Middle frontal gyrus (tissue), 1 donor: ENCODE data around the gene TECTB.
"Not testable (repeated sequence)": the region's sequence is repeated elsewhere in the genome, so short reads cannot be mapped to it uniquely, and the experiment has no call there.

ENCODE experiments used
- DNase-seq: peaks from one replicate; pipeline ENCODE4 v3.0.0-alpha.2; 2015; ENCODE audit warnings: low spot score; ENCODE audit errors: extremely low spot score

Gene TECTB

DNA sequence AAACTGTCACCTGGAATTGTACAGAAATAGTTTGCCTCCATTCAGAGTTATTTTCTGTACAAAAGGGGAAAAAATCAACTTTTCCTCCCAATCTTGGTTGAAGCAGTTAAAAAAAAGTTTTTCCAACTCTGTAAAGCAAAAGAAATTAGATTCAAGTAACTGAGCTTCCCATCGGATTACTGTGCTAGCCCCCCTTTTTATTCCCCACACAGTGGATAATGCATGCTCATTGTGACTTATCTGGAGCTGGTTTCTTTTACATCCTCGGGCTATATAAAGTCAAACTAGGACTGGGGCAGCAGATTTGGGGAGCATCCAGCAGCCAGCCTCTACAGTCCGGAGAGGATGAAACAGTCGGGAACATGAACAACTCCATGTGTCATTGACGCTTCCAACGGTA lies at the start of gene TECTB:
TSS of gene TECTB (plus strand) at position 301 of the 400 bp plus-strand sequence. CDS start 335 bp downstream, outside the sequence.
- DNase-seq = no peak

DNA sequence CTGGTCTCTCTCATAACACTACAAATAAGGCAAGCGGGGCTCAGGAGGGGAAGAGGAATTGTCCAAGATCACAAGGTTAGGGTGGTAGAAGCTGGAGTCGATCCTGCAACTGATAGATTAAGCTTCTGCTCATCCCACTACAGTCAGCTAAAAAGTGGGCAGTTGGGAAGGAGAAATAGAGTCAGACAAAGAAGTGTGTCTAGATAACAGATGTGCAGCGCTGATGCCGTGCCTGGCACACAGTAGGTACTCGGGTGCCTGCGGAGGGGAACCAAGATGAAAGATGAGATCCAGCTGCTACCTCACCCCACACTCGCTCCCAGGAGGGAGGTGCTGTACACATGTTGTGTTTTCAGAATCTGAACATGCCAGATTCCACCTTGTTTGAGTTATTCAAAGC lies 48.1 kb upstream of the TECTB start:
- DNase-seq = no peak

DNA sequence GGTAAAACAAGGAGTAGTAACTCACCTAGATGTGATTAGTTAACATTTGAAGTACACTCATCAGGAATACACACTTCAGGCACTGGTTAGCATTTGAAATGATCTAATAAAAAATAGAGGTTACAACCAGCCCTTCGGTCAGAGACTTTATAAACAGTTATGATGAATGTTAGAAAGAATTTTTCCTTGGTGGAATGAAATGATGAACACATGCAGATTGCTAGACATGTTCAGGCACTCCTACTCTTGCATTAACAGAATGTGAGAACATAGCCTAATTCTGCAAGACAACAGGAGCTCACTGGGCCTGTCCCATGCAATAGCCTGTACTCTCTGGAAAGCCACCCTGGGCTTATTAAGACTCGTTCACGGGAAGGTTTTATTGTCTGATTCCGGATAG lies 47.3 kb upstream of the TECTB start:
- no peak for DNase-seq

DNA sequence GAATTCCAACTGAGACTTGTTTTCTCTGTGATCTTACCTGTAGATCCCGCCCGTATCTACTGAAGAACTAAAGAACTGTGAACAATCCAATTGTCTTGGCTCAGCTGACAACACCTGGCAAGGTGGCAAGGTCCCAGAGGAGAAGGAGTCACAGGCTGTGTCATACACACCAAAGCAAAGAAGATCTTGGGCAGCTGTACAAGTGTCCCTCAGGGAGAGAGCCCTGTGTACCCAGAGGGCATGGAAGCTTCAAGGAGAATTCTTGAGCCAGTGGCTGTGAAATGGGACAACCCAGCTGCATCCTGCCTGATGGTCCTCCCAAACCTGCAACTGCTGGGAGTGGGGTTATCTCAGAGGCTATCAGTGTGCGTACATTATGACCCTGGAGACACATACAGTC lies 46.7 kb upstream of the TECTB start:
- no peak for DNase-seq

DNA sequence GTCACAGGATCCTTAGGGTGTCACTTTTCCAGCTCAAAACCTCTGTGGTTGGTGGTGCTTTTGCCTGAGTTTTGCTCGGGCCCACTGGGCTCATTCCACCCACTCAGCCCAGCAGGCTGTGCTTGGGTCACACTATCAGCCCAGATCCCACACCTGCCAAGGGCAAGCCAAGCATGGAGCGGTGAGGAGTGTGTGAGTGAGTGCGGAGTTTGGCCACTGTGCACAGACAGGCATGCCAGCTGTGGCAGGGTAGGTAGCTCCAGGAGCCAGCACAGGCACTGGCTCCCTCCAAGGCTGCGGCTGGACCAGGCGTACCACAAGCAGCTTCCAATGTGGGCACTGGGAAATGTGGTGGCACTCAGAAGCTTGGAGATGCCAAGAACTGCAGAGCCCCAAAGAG lies 43.9 kb upstream of the TECTB start:
- DNase-seq = no peak

DNA sequence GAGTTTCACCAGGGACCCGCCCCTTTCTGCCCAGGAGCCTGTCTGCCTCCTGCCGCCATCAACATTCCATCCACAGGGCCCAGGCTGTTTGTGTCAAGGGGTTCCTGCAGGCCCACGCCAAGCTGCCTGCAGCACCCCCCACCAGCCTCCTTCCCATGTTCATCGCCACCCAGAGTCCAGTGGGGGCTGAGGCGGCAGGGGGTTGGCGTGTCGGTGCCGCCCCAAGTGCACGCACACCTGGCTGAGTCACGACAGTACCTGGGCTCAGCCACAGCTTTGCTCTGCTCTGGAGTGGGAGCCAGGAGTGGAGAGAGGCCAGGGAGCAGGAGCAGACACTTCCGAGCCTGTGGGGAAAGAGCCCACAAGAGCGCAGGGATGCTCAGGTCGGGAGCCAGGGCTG lies 42.8 kb upstream of the TECTB start:
- DNase-seq = no peak

DNA sequence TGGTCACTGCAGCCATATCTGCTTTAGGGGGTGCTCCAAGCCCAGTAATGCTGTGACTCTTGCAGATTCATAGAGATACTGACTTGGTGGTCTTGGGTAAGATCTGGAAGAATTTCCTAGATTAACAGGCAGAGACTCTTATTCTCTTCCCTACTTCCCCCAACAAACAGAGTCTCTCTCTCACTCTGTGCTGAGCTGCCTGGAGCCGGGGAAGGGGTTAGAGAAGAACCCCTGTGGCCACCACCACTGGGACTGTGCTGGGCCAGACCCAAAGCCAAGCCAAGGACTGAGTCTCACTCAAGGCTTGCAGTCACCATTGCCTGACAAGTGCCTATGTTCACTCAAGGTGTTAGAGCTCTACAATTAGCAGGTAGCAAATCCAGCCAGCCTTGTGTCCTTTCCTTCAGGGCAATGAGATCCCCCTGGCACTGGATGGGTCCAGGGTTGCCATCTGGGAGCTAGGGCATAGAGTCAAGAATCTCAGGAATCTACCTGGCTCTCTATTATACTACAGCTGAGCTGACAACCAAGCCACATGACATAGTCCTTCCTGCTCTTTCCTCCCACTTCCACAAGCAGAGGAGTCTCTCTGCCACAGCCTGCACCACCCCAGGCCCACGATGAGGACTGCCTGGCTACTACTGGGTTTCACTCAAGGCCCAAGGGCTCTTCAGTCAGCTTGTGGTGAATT lies 41.4 kb upstream of the TECTB start:
- no peak for DNase-seq

DNA sequence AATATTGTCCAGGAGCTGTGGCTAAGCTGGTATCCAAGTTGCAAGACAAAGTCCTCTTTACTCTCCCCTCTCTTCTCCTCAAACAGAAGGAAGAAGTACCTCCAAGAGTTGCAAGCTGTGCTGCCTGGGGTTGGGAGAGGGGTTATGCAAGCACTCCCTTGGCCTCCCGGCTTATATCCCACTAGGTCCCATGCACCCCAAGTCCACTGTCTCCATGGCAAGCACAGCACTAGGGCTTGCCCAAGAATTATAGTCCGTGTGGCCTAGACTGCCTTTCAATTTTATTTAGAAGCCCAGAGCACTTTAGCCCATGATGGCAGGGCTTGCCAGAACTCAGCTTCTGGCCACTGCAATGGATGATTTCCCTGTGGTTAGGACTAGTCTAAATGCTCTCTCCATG lies 40.4 kb upstream of the TECTB start:
- no peak for DNase-seq

DNA sequence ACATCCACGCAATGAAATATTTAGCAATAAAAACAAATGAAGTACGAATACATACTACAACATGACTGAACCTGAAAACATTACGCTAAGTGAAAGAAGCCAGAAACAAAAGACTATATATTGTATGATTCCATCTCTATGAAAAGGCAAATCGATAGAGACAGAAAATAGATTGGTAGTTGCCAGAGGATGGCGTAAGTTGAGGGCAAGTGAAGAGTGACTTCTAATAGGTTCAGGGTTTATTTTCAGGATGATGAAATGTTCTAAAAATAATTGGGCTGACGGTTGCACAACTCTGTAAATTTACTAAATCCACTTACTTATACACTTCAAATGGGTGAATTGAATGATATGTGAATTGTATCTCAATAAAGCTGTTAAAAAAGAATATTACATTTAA lies 39.5 kb upstream of the TECTB start:
- DNase-seq = no peak

DNA sequence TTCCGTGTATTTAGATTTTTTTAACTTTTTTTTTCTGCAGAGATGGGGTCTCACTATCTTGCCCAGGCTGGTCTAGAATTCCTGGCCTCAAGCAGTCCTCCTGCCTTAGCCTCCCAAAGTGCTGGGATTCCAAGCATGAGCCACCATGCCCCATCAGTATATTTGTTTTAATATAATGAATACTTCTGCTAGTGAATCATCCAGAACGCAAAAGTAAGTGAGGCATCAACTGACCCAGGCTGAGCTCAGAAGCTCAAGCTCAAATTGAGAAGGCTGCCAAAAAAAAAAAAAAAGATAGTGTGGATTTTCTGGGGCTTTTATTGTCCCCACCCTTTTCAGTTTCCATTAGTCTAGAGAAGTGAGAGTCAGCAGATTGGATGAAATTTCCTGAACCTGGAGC lies 39.0 kb upstream of the TECTB start:
- DNase-seq = no peak

DNA sequence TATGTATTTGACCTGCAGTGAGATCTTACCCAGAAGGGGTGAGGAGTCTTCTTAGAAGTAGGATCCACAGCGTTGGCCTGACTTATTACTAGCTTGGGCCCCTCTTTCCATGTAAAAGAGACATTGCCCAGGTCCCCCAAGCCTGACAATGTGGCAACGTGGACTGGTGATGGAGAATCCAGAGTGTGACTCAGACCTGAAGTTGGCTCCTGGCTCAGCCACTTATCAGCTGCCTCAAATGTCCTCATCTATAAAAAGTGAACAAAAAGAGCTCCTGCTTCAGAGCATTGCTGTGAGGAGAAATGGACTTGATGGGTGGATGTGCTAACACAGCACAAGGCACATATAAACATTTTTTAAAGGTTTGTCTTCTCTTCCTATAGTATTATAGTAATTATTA lies 35.4 kb upstream of the TECTB start:
- no peak for DNase-seq

DNA sequence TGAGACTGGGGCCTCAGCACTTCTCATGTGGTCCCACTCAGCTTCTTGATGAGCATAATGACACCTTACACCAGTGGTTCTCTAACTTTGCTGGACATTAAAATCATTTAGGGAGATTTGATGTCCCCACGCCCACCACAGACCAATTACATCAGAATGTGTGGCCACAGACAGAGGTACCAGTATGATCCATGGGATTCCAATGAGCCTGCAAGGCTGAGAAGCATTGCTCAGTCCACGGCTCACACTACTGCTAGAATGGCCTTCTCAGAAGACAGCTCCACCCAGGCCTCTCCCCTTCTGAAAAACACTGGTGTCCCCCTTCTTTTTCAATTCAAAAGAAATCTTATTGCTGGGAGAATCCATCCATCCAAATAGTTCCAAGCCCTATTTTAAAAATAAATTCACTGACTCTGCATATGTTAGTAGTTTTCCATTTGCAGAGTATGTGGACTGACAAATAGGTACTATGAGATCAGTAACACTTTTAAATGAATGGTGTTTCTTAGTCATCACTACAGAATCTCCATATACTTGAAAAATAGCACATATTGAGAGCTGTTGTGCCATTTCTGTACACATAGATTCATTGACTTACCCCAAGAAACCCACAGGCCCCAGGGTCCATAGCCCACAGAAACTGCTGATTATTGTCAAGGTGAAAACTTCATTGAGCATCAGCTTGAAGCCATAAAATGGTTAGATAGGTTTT lies 34.5 kb upstream of the TECTB start:
- DNase-seq = no peak

DNA sequence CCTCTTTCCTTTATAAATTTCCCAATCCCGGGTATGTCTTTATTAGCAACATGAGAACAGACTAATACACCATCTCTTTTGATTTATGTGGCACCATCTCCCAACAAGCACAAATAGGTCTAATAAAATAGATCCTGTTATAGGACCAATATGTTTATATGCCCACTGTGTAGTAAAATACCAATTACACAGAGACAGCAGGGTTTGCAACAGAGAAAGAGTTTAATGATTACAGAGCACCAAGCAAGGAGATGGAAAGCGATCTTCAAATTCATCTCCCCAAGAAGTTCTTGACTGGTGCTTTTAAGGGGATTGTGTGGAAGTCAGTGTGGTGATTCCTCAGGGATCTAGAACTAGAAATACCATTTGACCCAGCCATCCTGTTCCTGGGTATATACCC lies 33.5 kb upstream of the TECTB start:
- no peak for DNase-seq

DNA sequence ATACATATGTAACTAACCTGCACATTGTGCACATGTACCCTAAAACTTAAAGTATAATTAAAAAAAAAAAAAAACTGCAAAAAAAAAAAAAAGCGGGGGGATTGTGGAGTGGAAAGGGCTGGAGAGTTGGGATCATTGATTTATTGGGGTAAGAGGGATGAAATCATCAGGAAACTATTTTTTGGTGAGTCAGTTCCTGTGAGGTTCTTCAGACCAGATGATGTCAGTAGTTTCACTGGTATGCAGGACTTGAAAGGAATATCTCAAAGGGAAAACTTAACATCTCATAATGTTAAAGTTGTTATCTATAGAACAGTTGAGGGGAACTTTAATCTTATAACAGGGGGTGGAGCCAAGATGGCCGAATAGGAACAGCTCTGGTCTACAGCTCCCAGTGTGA lies 32.6 kb upstream of the TECTB start:
- no peak for DNase-seq

DNA sequence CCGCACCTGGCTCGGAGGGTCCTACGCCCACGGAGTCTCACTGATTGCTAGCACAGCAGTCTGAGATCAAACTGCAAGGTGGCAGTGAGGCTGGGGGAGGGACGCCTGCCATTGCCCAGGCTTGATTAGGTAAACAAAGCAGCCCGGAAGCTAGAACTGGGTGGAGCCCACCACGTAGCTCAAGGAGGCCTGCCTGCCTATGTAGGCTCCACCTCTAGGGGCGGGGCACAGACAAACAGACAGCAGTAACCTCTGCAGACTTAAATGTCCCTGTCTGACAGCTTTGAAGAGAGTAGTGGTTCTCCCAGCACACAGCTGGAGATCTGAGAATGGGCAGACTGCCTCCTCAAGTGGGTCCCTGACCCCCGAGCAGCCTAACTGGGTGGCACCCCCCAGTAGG lies 32.0 kb upstream of the TECTB start:
- DNase-seq = not testable (repeated sequence)

DNA sequence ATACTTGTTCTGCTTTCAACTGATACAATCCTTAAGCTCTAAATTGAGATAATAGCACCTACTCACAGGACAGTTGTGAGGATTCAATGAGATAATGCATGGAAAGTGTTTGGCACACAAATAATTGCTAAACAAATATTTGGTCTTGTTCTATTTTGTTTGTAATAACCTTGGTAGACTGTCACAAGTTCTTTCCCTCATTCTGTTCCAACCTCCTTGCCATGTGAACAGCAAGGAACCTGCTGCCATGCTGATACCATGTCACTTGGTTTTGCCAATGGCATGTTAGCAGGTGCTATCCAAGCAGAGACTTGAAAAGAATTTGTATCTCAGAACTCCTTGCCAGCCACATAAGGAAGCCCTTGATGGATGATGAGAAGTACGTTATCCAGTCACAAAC lies 24.8 kb upstream of the TECTB start:
- no peak for DNase-seq

DNA sequence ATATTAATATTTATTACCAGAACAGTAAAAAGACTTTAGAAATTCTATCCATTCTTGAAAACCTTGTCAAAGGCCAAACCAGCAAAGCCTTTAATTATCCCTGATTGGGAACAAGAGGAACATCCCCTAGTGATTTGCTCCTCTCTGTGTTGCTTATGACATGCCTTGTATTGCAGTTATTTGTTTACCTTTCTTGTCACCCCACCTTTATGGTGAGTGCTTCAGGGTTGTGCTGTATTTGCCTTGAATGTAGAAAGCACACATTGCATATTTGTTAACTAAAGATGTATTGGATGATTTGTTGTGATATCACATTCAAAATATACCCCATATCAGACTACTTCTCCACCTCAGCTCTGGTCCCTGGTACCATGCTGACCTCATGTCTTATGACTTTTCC lies 23.5 kb upstream of the TECTB start:
- DNase-seq = no peak

DNA sequence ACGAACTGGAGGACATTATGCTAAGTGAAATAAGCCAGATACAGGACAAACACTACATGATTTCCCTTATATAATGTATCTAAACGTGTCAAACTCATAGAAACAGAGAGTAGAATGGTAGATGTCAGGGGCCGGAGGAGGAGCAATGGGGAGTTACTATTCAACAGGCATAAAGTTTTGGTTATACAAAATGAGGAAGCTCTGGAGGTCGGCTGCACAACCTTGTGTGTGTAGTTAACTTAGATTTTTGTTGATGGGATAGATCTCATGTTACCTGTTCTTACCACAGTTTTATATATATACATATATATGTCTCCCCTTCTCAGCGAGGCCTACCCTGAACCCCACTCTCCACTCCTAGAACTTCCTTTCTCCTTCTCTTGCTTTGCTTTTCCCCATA lies 22.4 kb upstream of the TECTB start:
- no peak for DNase-seq

DNA sequence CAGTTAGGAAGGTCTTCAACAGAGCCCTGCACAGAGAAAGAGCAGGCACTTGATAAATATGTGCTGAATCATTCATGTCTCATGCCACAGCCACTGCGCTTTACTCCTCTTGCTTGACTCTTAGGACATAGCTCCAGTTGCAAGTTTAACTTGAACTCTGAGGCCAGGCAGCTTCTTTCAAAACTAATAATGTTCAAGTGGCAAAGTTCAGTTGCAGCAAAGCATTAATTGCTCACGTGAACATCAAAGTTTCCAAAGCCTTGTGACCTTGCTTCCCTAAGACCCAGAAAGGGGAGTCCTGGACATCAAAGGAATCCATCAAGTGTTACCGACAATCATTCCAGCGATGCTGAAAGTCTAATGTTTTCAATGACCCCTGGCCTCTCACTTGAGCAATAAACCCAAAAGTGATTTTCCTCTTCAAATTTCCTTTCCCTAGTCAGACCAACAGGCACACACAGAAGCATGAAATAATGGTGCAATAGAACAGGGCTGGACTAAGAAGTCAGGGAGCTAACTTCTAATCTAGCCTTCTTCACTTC lies 21.8 kb upstream of the TECTB start:
- no peak for DNase-seq

DNA sequence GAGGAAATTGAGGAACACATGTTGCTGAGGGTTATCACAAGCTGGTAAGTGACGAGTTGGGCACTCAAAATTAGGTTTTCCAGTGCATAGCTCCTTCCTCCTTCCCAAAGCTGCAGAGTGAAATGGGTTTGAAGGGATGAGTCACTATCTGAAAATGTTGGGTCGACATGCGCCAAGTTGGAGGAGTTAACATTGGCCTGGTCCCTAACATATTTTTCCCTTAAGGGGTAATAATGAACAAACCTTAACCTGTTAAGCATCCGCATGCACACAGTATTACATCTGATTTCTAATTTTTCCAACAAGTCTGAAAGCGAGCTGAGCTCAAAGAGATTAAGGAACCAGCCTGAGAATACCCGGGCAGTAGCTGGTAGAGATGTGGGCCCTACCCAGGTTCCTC lies 20.7 kb upstream of the TECTB start:
- DNase-seq = no peak

DNA sequence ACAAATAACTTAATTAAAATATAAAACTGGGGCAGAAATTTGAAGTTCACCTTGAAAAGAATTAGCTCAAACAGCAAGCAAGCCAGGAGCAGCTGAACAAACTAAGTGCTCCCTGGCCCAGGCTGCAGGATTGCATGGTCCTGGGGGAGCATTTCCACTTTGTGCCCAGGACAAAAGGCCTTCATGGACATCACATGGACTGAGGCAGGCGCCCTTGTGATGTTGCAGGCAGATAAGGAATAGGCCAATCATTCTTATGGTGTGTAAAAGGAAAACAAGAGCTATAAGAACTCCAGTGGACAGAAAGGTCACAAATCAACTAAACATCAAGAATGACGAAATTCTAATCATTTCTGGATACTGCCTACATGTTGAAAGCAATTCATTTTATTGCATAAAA lies 17.5 kb upstream of the TECTB start:
- DNase-seq = no peak

DNA sequence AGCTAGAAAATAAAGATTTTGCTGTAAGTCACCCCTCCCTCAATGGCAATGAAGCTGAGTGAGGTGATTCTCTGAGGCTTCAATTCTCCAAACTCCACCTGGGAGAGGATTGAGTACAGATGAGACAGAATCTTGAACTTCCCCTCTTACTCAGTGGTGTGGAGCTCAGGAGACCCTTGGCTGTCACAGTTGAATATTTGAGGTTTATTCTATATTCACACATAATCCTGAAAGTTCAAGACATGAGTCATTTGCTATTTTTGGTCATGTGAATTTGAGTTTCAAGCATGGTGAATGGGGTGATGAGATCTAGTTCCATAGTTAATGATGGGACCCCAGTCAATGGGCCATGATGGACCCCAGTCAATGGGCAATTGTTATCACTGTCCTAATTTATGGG lies 13.9 kb upstream of the TECTB start:
- DNase-seq = no peak

DNA sequence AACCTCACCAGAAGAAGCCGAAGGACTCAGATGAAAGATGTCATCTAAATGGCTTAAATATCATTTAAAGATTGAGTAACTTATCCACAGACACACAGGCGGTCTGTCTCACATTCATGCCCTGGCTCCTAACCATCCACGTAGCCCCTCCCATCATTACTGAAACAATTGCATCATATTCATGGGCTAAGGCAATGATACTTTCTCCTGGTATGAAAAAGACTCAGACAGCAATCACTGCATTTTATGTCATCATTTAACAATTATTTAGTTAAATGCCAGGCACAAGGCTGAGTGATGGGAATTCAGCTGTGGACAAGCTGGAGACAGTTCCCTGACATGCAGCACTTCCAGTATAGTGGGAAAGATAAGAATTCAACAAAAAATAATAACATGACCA lies 11.2 kb upstream of the TECTB start:
- no peak for DNase-seq
